WTC11 (cell line): Measurements from ENCODE around the gene HDLBP. TPM values are rescaled to one million over a fixed set of nuclear protein-coding genes. Genes with fewer than 3 reads are reported as not detected.

ENCODE experiments used
- ATAC-seq: fragments of 200-7000 bp; cut with Tn5 transposase; 2 replicates; pipeline ENCODE4 v1.10.0; 2021; ENCODE audit warnings: mild to moderate bottlenecking, moderate library complexity
- CTCF ChIA-PET: fragments of 300-600 bp; sonication (Branson Sonifier 250); formaldehyde crosslinking; loops from one replicate; lab custom pipeline; 2021; ENCODE audit warnings: antibody characterized with exemption; lab: Charles Lee
- POLR2A ChIA-PET: fragments of 350-600 bp; sonication (Branson Sonifier 250); formaldehyde crosslinking; loops from one replicate; lab custom pipeline; 2021; ENCODE audit warnings: antibody characterized with exemption; lab: Charles Lee
- DNase-seq: peaks from one replicate; pipeline ENCODE4 v3.0.0; 2021; ENCODE audit warnings: low spot score
- H3K27ac Mint-ChIP-seq: 2 replicates; pipeline ENCODE4 v1.8.0; 2021; ENCODE audit warnings: mixed read lengths
- H3K27me3 Mint-ChIP-seq: 2 replicates; pipeline ENCODE4 v1.8.0; 2021; ENCODE audit warnings: low read depth, mild to moderate bottlenecking, moderate library complexity, mixed read lengths
- H3K36me3 Mint-ChIP-seq: 2 replicates; pipeline ENCODE4 v1.8.0; 2021; ENCODE audit warnings: mixed read lengths
- H3K4me1 Mint-ChIP-seq: 2 replicates; pipeline ENCODE4 v1.8.0; 2022; ENCODE audit warnings: mixed read lengths
- H3K4me3 Mint-ChIP-seq: 2 replicates; pipeline ENCODE4 v1.8.0; 2021; ENCODE audit warnings: mild to moderate bottlenecking, moderate library complexity, mixed read lengths
- H3K9me3 Mint-ChIP-seq: 2 replicates; pipeline ENCODE4 v1.8.0; 2021; ENCODE audit warnings: mixed read lengths
- AFF4 ChIP-seq: sonication (generic); formaldehyde crosslinking; IDR thresholded peaks from 2 replicates; pipeline ENCODE4 v1.8.1; 2023; ENCODE audit warnings: mild to moderate bottlenecking, missing genetic modification reagents, borderline replicate concordance
- ARID4B ChIP-seq: sonication (generic); formaldehyde crosslinking; IDR thresholded peaks from 2 replicates; pipeline ENCODE4 v1.8.0; 2023; ENCODE audit warnings: missing genetic modification reagents, mild to moderate bottlenecking, borderline replicate concordance
- ATF1 ChIP-seq: sonication (generic); formaldehyde crosslinking; IDR thresholded peaks from 2 replicates; pipeline ENCODE4 v1.8.1; 2023; ENCODE audit warnings: mild to moderate bottlenecking, moderate library complexity, missing genetic modification reagents
- EMX1 ChIP-seq: fragments of 250-450 bp; sonication (Bioruptor Pico); IDR thresholded peaks from 2 replicates; pipeline ENCODE4 v1.8.0; 2021; ENCODE audit warnings: mild to moderate bottlenecking
- FOXJ3 ChIP-seq: sonication (generic); formaldehyde crosslinking; IDR thresholded peaks from 2 replicates; pipeline ENCODE4 v1.9.0; 2021; ENCODE audit warnings: missing genetic modification reagents, mild to moderate bottlenecking, borderline replicate concordance
- FOXP1 ChIP-seq: sonication (generic); formaldehyde crosslinking; IDR thresholded peaks from 2 replicates; pipeline ENCODE4 v1.8.0; 2022; ENCODE audit warnings: missing genetic modification reagents, mild to moderate bottlenecking, moderate library complexity, borderline replicate concordance
- GABPB1 ChIP-seq: sonication (generic); formaldehyde crosslinking; IDR thresholded peaks from 2 replicates; pipeline ENCODE4 v1.8.1; 2023; ENCODE audit warnings: mild to moderate bottlenecking, missing genetic modification reagents
- GTF2I ChIP-seq: fragments of 250-450 bp; sonication (Bioruptor Pico); conservative IDR thresholded peaks from 2 replicates; pipeline ENCODE4 v1.4.0; 2021; ENCODE audit warnings: mild to moderate bottlenecking
- MXD4 ChIP-seq: fragments of 250-450 bp; sonication (Bioruptor Pico); IDR thresholded peaks from 2 replicates; pipeline ENCODE4 v1.8.0; 2021; ENCODE audit warnings: mild to moderate bottlenecking, moderate library complexity, borderline replicate concordance
- PRRX2 ChIP-seq: fragments of 250-450 bp; sonication (Bioruptor Pico); IDR thresholded peaks from 2 replicates; pipeline ENCODE4 v1.8.0; 2021; ENCODE audit warnings: mild to moderate bottlenecking
- SMAD3 ChIP-seq: sonication (generic); formaldehyde crosslinking; IDR thresholded peaks from 2 replicates; pipeline ENCODE4 v1.8.0; 2022; ENCODE audit warnings: missing genetic modification reagents, mild to moderate bottlenecking, borderline replicate concordance
- SOX15 ChIP-seq: fragments of 250-450 bp; sonication (Bioruptor Pico); IDR thresholded peaks from 2 replicates; pipeline ENCODE4 v1.9.0; 2021; ENCODE audit warnings: mild to moderate bottlenecking
- USF1 ChIP-seq: sonication (generic); formaldehyde crosslinking; IDR thresholded peaks from 2 replicates; pipeline ENCODE4 v1.8.0; 2022; ENCODE audit warnings: mild to moderate bottlenecking, missing genetic modification reagents
- ZBTB43 ChIP-seq: sonication (generic); formaldehyde crosslinking; IDR thresholded peaks from 2 replicates; pipeline ENCODE4 v1.8.1; 2023; ENCODE audit warnings: mild to moderate bottlenecking, missing genetic modification reagents
- ZNF138 ChIP-seq: sonication (generic); formaldehyde crosslinking; conservative IDR thresholded peaks from 2 replicates; pipeline ENCODE4 v1.8.1; 2022; ENCODE audit warnings: mild to moderate bottlenecking, moderate library complexity, missing genetic modification reagents
- ZNF317 ChIP-seq: sonication (generic); formaldehyde crosslinking; IDR thresholded peaks from 2 replicates; pipeline ENCODE4 v1.8.1; 2023; ENCODE audit warnings: low read depth, mild to moderate bottlenecking, moderate library complexity, missing genetic modification reagents, borderline replicate concordance
- ZSCAN18 ChIP-seq: fragments of 250-450 bp; sonication (Bioruptor Pico); IDR thresholded peaks from 2 replicates; pipeline ENCODE4 v2.1.2; 2022; ENCODE audit warnings: mild to moderate bottlenecking, moderate library complexity
- total RNA-seq: library from RNA; stranded (reverse); gene quantifications from 3 replicates; pipeline ENCODE4 v1.2.3, GENCODE V29; 2021

The HDLBP gene
- total RNA-seq, 1 experiment from 2014 or later, result 368 TPM

- Mint-ChIP-seq H3K36me3 (peaks cover 92% of the 10 kb centered on the region), H3K4me3 (no peak overlapping the region), H3K4me1 (no peaks in the 10 kb centered on the region), H3K9me3 (no peaks in the 10 kb centered on the region), H3K27me3 (no peaks in the 10 kb centered on the region), H3K27ac (no peak overlapping the region)
- ChIA-PET CTCF (interaction anchor here (0.7 kb wide), 1 partner anchor 130 kb away, joined by 7 read pairs; no protein-coding TSS in a partner anchor), POLR2A (interaction anchor here (0.7 kb wide), 1 partner anchor 17 kb away, joined by 5 read pairs; no protein-coding TSS in a partner anchor)
- ATAC-seq (no peak), DNase-seq (no peak)
- TF ChIP-seq FOXP1 (CRISPR knock-in tag), result no peak
- no peak for TF ChIP-seq ZBTB43 (CRISPR knock-in tag)
- TF ChIP-seq AFF4 (CRISPR knock-in tag), result no peak
- TF ChIP-seq ATF1, result no peak
- no peak for TF ChIP-seq ZSCAN18 (CRISPR knock-in tag)
These were observed 73.8 kb downstream of the HDLBP start for GRCh38 chr2:241241669-241242068.

GRCh38 chr2:241240320-241241004 lies 75.0 kb downstream of the HDLBP start:
- Mint-ChIP-seq H3K4me1 (no peaks in the 10 kb centered on the region), H3K27me3 (no peaks in the 10 kb centered on the region), H3K4me3 (no peak overlapping the region), H3K9me3 (no peaks in the 10 kb centered on the region), H3K27ac (no peak overlapping the region), H3K36me3 (peaks cover 91% of the 10 kb centered on the region)
- DNase-seq, result no peak
- POLR2A ChIA-PET, result no interaction called here
- CTCF ChIA-PET, result no interaction called here
- no peak for ATAC-seq
- no peak for TF ChIP-seq GABPB1 (CRISPR knock-in tag)
- no peak for TF ChIP-seq ZNF138 (CRISPR knock-in tag)
- no peak for TF ChIP-seq GTF2I
- TF ChIP-seq USF1 (CRISPR knock-in tag), result no peak
- no peak for TF ChIP-seq MXD4 (CRISPR knock-in tag)
- no peak for TF ChIP-seq EMX1 (CRISPR knock-in tag)
- TF ChIP-seq SMAD3 (CRISPR knock-in tag), result no peak
- no peak for TF ChIP-seq PRRX2 (CRISPR knock-in tag)

- ATAC-seq (no peak), DNase-seq (no peak)
- H3K27me3 Mint-ChIP-seq, result no peaks in the 10 kb centered on the region
- POLR2A ChIA-PET, result no interaction called here
- H3K27ac Mint-ChIP-seq, result no peak overlapping the region
- peaks cover 95% of the 10 kb centered on the region for H3K36me3 Mint-ChIP-seq
- H3K9me3 Mint-ChIP-seq, result no peaks in the 10 kb centered on the region
- no peaks in the 10 kb centered on the region for H3K4me1 Mint-ChIP-seq
- CTCF ChIA-PET, result no interaction called here
- no peak overlapping the region for H3K4me3 Mint-ChIP-seq
- TF ChIP-seq MXD4 (CRISPR knock-in tag) (no peak), ARID4B (CRISPR knock-in tag) (no peak), SOX15 (CRISPR knock-in tag) (no peak), ZNF317 (no peak), FOXJ3 (no peak), ZBTB43 (CRISPR knock-in tag) (no peak)
These were observed 75.8 kb downstream of the HDLBP start for GRCh38 chr2:241239552-241240202.
